Measurements from ENCODE around the gene TOE1.
"Not testable (repeated sequence)": the region's sequence is repeated elsewhere in the genome, so short reads cannot be mapped to it uniquely, and the experiment has no call there.

Gene TOE1

DNA sequence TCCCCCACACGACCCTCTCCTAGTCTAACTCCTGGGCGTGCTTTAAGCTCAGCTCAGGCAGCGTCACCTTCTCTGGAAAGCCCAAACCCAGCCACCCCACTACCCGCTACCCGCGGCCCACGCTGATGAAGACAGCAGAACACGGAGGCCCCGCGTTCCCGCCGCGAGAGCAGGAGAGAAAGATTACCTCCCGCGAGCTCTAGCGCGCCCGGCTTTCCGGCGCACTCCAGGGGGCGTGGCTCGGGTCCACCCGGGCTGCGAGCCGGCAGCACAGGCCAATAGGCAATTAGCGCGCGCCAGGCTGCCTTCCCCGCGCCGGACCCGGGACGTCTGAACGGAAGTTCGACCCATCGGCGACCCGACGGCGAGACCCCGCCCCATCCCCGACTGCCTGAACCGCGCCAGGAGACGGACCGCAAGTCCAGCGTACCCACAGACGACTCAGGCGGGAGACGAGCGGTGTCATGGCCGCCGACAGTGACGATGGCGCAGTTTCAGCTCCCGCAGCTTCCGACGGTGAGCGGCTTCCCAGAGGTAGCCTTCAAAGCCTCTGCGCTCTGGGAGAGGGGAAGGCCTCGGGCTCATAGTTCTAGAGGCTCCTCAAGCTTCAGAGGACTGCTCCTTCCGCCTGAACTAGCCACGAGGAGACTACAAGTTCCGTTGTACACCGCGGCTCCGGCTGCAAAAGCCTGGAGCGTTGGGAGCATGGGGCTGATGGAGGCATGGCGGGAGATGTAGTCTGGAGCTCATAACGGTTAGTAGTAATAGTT lies at the start of gene TOE1, which contains the start of gene MUTYH:
Gene TOE1 (plus strand): TSS at position 382 of the 770 bp plus-strand sequence. CDS start 83 bp downstream, at position 465.
Gene MUTYH (minus strand): TSS at position 652 of the 770 bp plus-strand sequence. CDS start 5,935 bp downstream, outside the sequence.
- peak; percentile 85 for DNase-seq (ENCODE audit: low read depth)

DNA sequence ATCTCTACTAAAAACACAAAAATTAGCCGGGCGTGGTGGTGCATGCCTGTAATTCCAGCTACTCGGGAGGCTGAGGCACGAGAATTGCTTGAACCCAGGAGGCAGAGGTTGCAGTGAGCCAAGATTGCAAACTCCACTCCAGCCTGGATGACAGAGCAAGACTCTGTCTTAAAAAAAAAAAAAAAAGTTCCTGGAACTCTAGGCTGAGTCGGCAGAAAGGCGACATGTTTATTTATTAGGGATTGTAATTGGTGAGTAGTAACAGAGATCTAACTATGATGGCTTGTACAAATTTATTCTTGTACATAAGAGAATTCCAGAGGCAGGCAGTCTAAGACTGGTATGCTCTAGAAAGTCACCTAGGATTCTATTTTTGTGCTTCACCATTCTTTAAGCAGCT lies 49.0 kb upstream of the TOE1 start:
- DNase-seq (ENCODE audit: low read depth): not testable (repeated sequence)

DNA sequence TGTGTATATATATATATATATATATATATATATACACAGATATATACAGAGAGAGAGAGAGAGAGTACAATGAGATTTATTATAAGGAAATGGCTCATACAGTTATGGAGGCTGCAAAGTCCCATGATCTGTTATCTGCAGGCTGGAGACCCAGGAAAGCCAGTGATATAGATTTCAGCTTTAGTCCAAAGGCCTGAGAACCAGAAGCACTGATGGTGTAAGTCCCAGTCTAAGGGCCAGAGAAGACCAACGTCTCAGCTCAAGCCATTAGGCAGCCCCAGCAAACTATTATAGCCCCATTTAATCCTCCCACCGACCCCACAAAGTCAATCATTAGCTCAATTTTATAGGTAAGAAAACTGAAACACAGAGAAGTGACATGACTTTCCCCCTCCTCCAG lies 48.3 kb upstream of the TOE1 start:
- DNase-seq (ENCODE audit: low read depth): no peak

DNA sequence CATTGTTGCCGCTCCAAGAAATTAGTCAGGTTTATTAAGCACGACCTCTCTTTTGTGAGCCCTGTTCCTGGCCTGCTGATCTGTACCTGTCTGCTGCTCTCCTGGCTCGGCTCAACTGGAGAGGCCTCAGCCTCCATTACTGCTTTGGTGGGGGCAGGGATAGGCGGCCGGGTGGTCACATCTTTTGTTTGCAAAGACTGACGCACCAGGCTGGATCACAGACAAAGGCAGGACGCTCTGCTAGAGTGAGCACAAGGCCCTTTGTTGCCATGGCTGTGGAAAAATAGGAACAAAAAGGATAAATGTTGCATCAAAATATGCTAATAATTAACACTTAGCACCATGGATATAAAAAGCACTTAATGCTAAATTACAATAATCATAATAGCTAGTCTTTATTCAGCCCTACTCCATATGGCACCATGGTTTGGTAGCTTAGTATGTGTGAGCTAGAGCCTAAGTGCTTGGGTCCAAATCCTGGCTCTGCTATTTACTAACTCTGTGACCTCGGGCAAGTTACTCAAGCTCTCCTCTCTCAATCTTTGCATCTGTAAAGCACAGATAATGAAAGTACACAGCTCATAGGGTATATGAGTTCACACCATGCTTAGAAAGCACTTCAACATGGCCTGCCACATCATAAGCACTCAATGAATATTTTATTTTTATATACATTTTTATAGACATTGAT lies 42.2 kb upstream of the TOE1 start:
- no peak for DNase-seq (ENCODE audit: low read depth)

DNA sequence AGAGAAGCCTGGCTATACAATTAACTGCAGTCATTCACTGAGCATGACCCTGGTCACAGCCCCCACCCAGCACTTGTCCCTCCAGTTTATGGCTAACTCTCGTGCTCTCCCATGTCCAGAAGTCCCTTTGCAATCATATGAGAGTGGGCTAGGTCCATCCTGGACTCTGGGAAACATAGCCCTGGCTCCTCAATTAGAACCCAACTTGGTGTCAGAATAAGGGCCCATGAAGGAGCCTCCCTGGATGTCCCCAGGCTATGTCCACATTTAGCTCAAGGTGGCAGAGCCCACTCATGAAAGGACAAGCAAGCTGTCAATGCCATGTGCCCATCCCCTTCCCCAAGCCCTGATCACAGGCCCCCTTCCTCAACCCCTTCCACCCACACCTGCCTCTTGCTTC lies 40.7 kb upstream of the TOE1 start:
- no peak for DNase-seq (ENCODE audit: low read depth)

DNA sequence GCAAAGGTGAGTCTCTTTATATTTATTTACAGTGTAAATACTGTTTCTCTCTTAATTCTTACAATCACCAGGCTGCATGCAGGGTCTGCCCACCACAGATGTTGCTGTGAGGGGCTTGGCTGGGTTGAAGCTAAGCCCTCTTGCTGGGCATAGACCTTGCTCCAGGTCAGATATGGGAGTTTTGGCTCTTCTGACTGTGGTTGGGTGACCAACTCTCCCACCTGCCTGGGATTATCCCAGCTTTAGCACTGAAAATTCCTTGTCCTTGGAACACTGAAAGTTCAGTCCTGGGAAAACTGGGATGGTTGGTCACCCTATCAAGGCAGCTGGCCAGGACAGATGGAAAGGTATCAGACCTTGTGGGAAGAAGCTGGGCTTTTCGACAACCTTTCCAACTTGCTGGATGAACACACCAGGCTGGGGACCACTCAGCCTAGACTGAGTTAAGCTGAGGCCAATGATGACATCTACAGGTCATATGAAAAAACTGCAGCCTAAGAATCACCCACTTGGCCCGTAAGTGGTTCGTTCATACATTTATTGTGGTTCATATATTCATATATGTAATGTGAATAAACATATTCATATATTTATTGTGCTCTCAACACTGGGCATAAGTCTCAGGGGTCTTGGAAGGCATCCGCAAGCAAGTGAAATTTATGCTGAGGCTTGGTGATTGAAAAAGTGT lies 39.8 kb upstream of the TOE1 start:
- DNase-seq (ENCODE audit: low read depth): peak; percentile 53

DNA sequence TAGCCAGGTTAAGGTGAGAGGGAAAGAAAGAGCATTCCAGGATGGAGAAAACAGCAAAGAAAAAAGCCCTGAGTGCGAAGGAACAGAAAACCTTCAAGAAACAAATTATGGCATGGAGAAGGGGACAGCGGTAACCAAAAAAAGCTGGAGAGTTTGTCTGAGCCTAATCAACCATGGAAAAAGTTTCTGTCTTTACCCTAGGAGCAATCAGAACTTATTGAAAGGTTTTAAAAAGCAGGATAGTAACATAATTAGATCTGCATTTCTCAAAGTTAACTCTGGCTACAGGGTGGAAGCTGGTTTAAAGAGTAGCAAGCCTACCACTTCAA lies 39.3 kb upstream of the TOE1 start:
- DNase-seq (ENCODE audit: low read depth): no peak

DNA sequence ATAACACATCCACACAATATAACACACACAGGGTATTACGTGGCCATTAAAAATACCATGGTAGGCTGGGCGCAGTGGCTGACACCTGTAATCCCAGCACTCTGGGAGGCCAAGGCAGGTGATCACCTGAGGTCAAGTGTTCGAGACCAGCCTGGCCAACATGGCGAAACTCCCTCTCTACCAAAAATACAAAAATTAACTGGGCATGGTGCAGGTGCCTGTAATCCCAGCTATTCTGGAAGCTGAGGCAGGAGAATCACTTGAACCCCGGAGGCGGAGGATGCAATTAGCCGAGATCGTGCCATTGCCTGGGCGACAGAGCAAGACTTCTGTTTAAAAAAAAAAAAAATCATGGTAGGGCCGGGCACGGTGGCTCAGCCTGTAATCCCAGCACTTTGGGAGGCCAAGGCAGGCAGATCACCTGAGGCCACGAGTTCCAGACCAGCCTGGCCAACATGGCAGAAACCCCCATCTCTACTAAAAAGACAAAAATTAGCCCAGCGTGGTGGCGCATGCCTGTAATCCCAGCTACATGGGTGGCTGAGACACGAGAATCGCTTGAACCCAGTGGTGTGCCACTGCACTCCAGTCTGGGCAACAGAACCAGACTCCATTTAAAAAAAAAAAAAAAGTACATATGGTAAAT lies 37.3 kb upstream of the TOE1 start:
- DNase-seq (ENCODE audit: low read depth): no peak

DNA sequence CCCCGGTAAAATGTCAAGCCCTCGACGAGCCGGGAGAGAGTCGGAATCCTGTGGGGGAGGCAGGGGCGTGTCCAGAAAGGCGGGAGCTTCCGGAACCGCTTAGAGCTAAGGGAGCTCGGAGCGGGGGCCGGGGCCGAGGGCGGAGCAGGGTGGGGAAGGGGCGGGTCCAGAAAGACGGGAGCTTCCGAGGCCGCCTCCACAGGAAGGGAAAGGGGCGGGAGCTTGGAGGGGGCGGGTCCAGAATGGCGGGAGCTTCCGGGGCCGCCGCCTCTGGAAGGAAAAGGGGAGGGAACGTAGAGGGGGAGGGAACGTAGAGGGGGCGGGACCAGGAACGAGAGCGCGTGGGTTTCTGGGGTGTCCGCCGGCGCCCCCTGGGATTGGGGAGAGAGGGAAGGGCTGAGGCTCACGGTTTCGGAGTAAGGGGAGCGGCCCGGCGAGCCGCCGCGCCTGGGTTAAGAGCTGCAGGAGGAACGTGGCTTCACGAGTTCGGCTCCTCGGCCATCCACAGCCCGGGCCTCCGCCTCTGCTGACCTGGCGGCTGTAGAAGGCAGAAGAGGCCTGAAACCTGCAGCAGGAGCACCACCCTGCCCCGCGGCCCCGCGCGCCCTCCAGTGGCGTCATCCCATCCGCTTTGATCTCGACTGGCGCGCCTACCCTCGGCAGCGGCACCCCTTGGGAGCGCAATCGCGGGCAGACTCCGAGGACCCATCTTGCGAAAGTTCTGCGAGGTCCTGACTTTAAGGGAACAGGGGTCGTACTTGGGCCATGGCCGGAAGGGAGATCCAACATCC lies 36.3 kb upstream of the TOE1 start:
- DNase-seq (ENCODE audit: low read depth): peak; percentile 96

DNA sequence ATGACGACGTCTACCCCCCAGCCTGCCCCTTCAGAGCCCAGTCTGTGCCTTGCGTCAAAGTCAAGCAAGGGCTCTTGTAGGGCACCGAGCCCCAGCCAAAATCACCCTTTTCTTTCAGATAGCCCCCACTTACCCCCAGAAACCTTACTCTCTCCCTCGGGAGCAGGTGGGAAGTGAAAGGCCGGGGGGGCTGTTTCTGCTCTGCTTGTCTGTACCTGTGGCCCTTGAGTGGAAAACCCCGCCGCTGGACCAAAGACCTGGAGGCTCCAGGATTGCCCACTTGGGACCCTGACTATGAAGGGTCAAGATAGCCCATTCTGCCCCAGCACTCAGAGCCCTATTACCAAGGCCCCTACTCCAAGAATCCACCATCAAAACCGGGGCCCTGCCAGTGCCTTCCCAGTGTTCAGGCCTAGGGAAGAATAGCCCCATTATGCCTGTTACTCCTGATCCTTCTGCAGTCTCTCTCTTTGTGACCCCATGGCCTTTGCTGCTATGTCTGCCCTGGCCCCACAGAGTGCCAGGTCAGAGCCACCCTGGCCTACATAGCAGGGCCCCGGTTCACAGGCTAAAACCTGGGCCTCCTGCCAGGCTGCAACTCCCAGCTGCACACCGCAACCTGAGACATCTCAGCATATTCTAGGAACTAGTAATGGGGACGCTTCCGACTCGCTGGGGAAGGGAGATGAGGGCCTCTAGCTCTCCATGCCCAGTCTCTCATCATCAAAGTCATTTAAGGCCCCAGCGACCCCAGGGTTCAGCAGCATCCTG lies 35.5 kb upstream of the TOE1 start:
- no peak for DNase-seq (ENCODE audit: low read depth)

DNA sequence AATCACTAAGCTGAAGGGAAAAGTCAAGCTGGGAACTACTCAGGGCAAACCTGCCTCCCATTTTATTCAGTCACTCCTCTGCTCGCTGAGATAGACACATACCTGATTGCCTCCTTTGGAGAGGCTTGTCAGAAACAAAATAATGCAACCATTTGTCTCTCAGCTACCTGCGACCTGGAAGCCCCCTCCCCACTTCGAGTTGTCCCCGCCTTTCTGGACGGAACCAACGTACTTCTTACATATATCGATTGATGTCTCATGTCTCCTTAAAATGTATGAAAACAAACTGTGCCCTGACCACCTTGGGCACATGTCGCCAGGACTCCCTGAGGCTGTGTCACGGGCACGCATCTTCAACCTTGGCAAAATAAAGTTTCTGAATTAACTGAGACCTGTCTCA lies 34.7 kb upstream of the TOE1 start:
- no peak for DNase-seq (ENCODE audit: low read depth)

DNA sequence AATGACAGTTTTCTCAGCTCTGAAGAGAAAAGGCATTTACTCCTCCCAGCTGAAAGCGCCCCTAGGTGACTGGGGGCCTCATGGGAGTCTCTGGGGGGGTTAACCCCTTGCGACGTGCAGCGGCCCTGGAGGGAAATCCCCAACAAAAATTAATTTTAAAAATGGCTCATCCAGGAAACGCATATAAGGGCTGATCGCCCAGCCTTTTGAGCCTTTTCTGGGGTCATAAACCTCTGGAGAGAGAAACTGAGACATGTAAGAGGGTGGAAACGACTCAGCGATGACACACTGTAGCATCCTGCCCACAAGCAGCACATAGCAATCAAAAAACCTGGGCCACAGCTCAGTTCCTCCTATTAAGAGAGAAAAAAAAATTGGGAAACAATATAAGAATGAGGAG lies 33.7 kb upstream of the TOE1 start:
- DNase-seq (ENCODE audit: low read depth): peak; percentile 15

DNA sequence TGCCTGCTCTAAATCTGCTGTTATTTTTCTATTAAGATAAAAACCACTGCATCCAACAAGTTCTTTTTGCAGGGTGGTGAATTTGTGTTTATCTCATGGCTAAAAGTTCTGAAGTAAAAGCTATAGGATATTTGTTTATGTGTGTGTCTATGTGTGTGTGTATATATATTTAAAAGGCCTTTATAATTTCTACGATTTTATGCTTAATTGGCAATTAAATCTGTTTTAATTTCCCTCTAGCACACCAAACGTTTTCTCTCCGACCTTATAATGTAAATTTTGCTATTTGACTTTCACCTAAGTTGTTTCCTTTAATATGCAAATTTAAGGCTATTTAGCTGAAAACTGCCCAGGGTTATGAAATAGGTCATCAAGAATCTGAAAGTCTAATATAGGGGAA lies 33.1 kb upstream of the TOE1 start:
- no peak for DNase-seq (ENCODE audit: low read depth)

DNA sequence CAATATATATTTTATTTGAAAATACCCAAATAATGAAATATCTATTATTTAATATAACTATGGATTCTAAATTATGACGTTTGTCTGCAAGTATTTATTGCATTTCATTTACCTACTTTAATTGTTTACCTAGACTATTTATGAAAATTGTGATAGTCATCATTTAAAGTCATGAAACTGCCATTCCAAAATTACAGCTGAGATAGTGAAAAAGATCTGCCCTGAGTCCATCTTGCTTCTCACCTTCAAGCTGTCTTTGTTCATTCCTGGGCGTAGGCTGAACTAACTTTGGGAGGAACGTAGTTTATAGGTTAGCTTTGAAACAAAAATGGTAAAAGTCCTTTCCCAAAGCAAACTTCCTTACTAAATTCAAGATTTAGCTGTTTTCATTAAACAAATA lies 25.7 kb upstream of the TOE1 start:
- no peak for DNase-seq (ENCODE audit: low read depth)

DNA sequence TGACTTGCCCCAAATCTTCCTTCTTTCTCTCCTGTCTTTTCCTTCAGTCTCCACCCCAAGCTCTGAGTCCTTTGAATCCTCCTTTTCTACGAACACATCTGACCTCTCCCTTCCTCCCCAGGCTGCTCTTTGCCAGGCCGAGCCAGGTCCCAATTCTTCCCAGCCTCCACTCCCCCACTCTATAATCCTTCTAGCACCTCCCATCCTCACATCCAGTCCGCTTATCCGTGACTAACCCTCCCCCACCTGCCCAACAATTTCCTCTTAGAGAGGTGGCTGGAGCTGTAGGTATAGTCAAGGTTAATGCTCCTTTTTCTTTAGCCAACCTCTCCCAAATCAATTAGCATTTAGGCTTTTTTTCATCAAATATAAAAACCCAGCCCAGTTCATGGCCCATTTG lies 22.8 kb upstream of the TOE1 start:
- no peak for DNase-seq (ENCODE audit: low read depth)

DNA sequence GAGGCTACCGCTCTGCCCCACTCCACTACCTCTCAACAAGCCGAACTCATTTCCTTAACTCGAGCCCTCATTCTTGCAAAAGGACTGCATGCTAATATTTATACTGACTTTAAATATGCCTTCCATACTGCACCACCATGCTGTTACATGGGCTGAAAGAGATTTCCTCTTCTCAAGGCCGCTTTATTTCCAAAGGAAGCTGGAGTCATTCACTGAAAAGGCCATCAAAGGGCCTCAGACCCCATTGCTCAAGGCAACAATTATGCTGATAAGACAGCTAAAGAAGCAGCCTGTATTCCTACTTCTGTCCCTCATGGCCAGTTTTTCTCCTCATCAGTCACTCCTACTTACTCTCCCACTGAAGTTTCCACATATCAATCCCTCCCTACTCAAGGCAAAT lies 20.2 kb upstream of the TOE1 start:
- no peak for DNase-seq (ENCODE audit: low read depth)

DNA sequence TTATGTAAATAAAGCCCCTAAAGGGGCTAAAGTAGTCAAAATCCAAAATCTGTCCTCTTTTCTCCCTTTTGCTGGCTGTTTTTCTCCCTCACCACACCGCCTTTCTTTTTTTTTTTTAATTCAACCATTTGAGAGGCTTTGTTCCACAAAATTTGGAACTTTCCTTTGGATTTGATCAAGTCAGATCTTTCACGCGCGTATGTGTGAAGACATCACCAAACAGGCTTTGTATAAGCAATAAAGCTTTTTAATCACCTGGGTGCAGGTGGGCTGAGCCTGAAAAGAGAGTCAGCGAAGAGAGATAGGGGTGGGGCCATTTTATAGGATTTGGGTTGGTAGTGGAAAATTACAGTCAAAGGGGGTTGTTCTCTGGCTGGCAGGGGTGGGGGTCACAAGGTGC lies 18.5 kb upstream of the TOE1 start:
- DNase-seq (ENCODE audit: low read depth): no peak

DNA sequence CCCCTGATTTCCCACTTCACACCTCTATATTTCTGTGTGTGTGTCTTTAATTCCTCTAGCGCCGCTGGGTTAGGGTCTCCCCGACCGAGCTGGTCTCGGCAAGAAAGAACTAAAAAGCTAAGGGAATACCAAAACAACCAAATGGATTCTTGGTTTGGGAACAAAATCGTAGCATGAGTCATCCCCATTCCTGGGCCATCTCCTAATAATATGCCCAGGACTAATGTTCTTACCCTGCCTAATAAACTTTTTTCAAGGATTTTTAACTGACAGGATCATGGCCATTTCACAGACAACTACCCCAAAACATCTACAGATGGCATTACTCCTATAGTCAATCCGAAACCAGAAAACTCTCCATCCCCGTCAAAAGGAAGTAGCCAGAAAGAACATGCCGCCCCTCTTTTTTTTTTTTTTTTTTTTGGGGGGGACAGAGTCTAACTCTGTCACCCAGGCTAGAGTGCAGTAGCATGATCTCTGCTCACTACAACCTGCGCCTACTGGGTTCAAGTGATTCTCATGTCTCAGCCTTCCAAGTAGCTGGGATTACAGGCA lies 17.4 kb upstream of the TOE1 start:
- DNase-seq (ENCODE audit: low read depth): no peak

DNA sequence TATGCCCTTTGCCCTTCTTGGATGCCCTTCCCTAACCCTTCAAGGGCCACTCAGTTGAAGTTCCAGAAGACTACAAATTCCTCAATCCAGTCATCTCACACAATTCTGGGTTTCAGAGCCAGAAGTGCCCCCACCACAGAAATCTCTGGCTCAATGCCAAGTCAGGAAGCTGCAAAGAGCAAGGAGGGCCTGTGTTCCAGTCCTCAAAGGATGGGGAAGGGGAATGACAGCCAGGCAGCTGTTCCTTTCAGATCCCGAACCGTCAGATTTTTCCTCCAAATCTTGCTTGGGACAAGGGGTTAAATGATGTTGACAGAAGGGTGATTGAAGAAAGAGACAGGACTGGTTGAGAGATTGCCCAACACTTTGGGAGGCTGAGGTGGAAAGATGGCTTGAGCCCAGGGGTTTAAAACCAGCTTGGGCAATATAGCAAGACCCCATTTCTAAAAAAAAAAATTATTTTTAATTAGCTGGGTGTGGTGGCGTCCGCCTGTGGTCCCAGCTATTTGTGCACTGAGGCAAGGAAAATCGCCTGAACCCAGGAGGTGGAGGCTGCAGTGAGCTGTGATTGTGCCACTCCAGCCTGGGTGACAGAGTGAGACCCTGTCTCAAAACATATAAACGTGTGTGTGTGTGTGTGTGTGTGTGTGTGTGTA lies 14.0 kb upstream of the TOE1 start:
- no peak for DNase-seq (ENCODE audit: low read depth)
